GM21737 (cell line): ENCODE results near the gene TNFRSF25.

ENCODE experiments used
- ATAC-seq: cut with Tn5 transposase; IDR thresholded peaks from one replicate; pipeline ENCODE4 v1.9.1; 2021; ENCODE audit warnings: mild to moderate bottlenecking, moderate library complexity; ENCODE audit not compliant: unreplicated experiment

Gene TNFRSF25

DNA sequence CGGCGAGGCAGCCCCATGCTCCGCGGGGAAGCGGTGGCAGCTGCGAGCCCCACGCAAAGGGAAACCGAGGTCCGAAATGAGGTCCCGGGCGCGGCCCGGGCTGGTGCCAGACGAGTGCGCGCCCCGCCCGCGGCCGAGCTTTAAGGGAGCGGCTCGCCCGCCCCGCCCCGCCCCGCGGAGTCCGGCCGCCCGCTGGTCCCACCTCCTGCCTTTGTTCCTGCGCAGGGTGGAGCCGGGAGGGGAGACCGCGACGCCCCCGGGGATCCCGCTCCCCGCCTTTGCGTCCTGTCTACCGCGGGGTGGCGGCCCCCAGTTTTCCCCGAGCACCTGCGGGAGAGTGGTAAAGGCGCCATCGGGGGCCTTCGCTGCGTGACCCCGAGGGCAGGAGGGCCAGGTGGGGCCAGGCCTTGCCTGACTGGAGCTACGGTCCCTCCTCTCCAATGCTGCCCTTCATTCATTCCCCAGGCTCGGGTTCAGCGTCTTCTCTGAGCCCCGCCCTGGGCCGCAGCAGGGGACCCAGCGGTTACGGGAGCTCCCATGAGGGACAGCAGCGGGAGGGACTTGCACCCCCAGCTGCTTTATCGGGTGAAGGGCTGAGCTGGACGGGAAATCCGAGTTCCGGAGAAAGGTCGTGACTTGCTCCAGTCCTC, 46.0 kb downstream of the TNFRSF25 start, which contains the start of gene HES2:
Gene HES2, minus strand, starts transcription at position 116 of the 650 bp plus-strand sequence. Its CDS starts 99 bp downstream, at position 17.
- ATAC-seq: no peak

DNA sequence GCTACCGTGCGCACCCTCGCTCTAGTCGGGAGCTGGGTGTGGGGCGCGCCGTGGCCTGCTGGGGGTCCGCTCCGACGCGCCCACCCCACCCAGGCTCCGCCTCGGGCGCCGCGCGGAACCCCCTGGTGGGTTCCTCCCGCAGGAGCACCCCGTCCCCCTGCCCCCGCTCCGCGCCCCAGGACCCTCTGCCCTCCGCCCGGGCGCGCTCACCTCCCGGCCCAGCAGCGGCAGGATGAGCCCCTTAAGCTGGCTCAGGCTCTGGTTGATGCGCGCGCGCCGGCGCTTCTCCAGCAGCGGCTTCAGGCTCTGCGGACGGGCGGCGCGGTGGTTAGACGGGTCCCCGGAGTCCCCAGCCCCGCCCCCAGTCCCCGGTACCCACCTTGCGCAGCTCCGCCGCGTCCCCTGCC, 46.6 kb downstream of the TNFRSF25 start:
- no peak for ATAC-seq

DNA sequence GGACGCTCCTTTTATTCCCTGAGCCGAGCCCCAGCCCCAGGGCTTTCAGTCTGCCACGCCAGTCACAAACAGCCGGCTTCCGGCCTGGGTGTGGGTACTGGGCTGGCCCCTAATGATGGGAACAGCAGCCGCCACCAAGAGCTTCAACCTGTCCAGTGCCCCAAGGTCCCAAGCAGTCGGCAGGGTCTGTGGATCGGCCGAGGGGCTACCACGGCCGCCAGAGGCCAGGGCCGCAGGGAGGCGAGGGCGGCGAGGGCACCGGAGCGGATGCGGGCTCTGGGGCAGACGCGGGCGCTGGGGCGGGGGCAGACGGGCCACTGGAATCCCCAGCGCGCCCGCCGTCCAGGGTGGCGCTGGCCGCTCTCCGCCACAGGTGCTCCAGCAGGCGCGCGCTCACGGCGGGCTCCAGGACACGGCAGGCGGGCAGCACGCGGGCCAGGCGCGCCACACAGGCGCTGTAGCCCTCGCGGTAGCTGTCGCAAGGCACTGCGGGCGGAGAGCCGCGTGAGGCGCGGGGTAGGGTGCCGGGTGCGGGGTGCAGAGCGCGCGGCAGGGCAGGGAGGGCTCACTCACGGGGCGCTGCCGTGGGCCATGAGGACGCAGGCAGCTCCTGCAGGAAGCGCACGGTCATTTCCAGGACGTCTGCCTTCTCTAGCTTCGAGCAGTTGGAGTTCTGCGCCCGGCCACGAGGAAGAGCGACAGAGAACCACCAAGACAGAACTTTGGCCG, 47.1 kb downstream of the TNFRSF25 start:
- ATAC-seq: no peak

DNA sequence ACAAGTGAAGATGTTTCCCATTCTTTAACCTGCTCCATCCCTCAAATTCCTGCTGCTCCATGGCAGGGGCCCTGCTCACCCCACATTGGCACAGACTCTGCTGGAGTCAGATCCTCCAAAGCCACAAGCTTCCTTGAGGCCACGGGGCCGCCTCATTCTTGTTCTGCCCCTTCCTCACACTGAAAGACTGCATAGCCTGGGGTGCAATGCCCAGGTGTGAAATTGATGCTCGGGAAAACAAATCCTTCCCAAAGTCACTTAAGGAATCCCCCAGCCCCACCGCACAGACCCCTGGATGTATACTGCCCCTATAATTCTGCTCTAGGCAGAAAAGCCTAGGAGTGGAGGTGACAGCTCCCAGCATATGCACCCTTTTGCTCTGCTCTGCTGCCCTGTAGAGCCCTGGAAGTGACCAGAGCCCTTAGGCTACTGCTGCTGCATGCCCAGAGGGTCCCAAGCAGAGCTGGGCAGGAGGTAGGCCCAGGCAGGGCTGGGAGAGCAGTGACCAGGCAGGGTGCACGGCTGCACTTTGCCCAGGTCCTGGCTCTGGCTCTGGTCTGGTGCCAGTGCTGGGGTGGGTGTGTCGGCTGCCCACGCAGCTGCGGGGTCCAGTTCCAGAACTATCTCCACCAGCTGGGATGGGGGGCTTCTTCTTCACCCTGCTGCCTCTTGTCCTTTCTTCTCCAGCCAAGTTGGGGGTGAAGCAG, 47.9 kb downstream of the TNFRSF25 start:
- ATAC-seq: no peak

DNA sequence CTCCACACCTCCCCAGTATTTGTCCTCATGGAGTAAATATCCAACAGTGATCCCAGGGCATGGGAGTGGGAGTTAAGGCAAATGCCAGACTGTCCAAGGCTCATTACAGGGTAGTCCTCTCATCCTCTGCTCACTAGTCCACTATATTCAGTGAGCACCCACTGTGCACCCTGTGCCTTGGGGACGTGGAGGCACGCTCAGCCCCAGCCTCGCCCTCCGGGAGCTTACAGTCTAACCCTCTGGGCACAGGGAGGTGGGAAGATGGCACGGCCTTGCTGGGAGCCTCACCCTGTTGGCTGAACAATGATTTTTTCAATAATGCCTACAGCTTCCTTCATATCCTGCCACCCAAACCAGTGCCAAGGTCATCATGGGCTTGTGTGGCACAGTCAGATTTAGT, 49.1 kb downstream of the TNFRSF25 start:
- no peak for ATAC-seq

DNA sequence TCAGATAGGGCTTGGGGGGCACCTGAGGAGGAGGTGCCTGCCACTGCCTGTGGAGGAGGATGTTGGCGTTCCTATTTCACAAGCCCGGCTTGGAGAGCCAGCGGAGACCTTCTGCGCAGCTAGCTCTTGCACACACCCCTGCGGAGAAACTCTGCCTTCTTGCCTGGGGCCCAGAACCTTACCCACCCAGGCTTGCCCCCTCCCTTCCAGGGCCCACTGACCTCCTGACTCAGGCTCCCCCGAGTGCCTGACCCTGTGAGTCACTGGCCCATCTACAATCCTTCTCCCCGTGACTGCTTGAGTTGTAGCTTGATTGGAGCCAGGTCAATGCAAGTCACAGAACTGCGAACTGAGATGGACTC, 49.7 kb downstream of the TNFRSF25 start:
- ATAC-seq: no peak

DNA sequence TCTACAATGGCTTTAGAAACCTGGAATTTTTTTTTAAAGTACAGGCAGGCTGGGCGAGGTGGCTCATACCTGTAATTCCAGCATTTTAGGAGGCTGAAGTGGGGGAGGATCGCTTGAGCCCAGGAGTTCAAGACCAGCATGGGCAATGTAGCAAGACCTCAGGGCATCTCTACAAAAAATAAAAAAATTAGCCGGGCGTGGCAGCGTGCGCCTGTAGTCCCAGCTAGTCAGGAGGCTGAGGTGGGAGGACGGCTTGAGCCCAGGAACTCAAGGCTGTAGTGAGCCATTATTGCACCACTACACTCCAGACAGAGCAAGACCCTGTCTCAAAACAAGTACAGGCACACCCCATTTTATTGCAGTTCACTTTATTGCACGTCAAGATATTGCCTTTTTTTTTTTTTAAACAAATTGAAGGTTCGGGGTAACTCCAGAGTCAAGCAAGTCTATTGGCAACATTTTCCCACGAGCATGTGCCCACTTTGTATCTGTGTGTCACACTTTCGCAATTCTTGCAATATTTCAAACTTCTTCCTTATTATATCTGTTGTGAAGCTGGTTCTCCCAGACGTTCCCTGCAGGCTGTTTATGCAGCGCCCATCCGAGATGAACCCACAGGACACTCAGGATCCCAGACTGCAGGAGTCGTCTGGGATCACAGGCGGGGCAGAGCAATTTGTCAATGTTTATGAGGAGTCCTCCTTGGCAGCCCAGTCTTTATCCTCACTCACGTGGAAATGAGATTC, 50.9 kb downstream of the TNFRSF25 start:
- no peak for ATAC-seq

DNA sequence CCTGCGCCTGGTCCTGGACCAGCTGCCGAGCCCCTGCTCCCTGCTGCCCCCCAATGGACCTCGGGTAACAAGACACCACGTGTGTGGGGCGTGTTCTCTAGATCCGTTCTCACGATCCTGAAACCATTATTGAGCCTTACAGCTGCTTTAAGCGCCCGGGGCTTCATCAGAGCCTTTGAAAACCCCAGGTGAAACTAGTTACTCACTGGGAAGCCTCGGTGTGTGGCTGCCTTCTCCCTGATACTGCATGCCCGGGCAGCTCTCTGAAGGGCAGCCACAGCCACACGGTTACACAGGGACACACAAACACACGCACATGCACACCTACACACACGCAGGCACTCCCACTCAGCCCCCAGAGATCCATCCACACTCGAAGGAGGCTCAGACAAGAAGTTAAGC, 51.5 kb downstream of the TNFRSF25 start:
- no peak for ATAC-seq

DNA sequence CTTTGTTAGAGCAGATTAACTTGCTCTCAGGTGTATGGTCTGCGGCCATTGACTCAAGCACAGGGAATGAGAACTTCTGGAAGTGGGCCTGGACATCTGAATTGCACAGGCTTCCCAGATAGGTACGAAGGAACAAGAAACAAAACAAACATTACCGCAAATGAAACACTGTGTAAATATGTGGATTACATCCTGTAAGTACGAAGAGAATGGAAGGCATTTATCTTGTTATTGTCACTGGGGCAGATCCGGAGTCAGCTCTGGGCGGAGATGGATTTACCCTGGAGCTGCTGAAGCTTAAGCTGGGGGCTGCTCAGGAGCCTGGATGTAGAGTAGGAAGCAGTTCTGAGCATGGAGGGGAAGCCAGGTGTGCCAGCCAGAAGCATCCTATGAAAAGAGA, 53.1 kb downstream of the TNFRSF25 start:
- ATAC-seq: no peak
